ENCODE results near the gene MIER1.
"Not testable (repeated sequence)": the region's sequence is repeated elsewhere in the genome, so short reads cannot be mapped to it uniquely, and the experiment has no call there.

The MIER1 gene

DNA sequence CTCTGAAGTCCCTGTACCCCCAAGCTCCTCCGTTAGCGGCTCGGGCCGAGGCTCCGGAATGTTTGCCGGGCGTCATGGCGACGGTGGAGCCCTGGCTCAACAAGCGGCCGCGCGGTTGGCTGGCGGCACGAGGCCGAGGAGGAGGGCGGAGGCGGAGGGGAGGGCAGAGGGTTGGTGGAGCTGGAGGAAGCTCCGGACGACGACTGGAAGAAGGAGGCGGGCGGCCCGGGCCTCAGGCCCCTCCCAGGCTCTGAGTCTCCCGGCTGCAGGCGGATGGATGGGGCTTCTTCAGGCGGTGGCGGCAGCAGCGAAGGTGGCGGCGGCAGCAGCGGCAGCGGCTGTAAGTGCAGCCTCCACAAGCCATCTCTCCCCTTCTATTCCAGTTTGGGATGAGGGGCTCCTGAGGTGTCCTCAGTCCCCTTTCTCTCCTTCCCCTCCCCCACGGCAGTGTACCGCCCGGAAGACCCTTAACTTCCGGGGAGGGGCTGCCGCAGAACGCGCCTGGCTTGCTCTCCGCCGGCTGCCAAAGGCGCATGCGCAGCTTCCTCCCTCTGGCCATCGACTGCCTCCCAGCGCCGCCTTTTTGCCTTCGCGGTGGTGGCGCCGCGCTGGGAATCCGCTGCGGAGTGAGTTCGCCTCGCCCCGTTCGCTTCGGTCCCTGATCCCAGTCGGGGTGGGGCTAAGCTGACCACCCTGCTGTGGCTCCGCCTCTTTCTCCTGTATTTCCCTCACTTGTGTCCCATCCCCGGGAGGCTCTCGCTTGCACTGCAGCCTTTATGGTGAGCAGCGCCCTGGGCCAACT lies at the start of gene MIER1, which contains the start of gene DNAI4:
Gene MIER1, plus strand, starts transcription at position 235 of the 802 bp plus-strand sequence. Its CDS starts 39 bp downstream, at position 274.
Gene DNAI4, minus strand, starts transcription at position 101 of the 802 bp plus-strand sequence. Its CDS starts 25 bp downstream, at position 76.
- TF ChIP-seq ZNF274 (IDR thresholded peaks at IDR 0.05; ENCODE audit: low read depth, low read length) = no peak
- H3K4me3 ChIP-seq (ENCODE audit: low read length) = peak within 1 kb of the TSS; percentile 99

DNA sequence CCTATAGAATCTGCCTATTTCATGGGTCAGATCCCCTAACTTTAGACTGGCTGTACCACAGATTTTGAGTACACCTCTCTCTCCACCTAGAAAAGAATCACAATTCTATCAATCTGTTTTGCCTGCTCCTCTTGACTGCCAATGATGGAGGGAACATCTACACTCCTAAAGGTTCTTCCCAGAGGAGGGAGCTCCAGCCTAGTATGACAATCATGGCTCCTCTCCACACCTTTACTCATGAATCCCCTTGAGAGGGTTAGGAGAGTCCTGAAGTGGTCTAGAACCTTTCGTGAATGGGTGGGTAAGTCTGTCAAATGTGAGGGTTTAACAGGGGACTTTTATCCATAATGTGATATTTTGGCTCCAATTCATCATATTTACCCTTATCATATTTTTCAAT lies 48.1 kb upstream of the MIER1 start:
- H3K4me3 ChIP-seq (ENCODE audit: low read length) = no peak overlapping the region
- TF ChIP-seq ZNF274 (IDR thresholded peaks at IDR 0.05; ENCODE audit: low read depth, low read length) = no peak

DNA sequence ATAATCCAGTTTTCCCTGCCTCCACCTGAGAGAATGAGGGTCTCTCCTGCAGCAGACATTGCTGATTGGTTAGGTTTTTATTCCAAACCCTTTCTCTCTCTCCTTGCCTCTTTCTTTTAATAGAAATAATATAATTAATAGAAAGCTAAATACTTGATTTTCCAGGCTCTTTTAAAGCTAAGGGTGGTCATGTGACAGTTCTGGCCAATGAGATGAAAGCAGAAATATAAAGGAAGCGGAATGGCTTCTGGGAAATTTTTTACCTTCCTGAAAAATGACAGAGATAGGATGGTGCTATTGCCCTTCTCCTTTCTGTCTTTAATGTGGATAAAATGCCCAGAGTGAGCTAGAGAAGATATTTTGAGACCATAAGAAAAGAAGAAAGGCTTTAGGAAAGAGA lies 35.8 kb upstream of the MIER1 start:
- TF ChIP-seq ZNF274 (IDR thresholded peaks at IDR 0.05; ENCODE audit: low read depth, low read length) = no peak
- no peak overlapping the region for H3K4me3 ChIP-seq (ENCODE audit: low read length)

DNA sequence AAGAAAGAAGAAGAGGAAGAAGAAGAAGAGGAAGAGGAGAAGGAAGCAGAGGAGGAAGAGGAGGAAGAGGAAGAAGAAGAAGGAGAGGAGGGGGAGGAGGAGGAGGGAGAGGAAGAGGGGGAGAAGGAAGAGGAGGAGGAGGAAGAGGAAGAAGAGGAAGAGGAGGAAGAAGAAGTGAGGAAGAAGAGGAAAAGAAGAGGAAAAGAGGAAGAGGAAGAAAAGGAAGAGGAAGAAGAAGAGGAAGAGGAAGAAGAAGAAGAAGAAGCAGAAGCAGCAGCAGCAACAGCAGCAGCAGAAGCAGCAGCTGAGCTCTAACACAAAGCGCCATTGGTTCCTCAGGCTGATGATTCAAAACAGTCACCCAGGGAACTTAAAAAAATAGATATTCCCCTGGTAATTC lies 34.2 kb upstream of the MIER1 start:
- no peak for TF ChIP-seq ZNF274 (IDR thresholded peaks at IDR 0.05; ENCODE audit: low read depth, low read length)
- H3K4me3 ChIP-seq (ENCODE audit: low read length) = no peak overlapping the region

DNA sequence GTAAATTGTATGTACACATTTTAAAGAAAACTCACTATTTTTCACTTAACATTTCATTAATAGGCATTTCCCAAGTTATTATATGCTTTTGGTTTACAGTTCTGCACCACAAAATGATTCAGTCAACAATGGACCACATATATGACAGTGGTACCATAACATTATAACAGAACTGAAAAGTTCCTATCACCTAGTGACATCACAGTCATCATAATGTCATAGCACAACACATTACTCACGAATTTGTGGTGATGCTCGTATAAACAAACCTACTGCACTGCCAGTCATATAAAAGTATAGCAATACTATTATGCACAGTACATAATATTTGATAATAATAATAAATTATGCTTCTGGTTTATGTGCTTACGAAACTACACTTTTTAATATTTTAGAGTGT lies 31.1 kb upstream of the MIER1 start:
- TF ChIP-seq ZNF274 (IDR thresholded peaks at IDR 0.05; ENCODE audit: low read depth, low read length) = no peak
- H3K4me3 ChIP-seq (ENCODE audit: low read length) = no peak overlapping the region

DNA sequence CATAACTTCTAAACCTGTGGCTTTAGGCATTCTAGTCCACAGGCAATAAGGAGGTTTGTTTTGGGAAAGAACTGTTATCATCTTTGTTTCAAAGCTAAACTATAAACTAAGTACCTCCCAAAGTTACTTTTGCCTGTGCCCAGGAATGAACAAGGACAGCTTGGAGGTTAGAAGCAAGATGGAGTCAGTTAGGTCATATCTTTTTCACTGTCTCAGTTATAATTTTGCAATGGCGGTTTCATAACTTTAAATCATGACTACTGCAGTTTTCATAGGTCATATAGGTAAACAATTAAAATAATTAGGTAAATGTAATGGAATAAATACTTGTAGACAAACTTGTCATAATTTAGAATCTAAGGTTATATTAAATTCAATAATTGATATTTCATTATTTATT lies 9.6 kb upstream of the MIER1 start:
- H3K4me3 ChIP-seq (ENCODE audit: low read length) = not testable (repeated sequence)

DNA sequence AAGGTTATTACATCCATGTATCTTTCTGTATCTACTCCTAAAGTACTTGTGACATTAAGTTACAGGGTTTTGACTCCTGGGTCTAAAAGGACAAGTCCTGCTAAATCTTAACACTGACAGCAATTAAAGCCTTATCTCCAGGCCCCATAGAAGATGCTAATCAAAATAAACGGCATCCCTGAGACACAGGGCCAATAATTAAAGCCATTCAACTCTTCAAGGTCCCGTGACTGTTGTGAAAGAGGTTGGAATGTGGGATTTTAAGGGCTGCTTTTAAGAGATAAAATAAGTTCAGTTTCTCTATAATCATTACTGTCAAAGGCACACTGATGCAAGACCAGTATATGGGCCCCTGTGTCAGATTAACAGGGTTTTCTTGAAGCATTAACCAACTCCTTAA lies 8.5 kb upstream of the MIER1 start:
- no peak for TF ChIP-seq ZNF274 (IDR thresholded peaks at IDR 0.05; ENCODE audit: low read depth, low read length)
- no peak overlapping the region for H3K4me3 ChIP-seq (ENCODE audit: low read length)

DNA sequence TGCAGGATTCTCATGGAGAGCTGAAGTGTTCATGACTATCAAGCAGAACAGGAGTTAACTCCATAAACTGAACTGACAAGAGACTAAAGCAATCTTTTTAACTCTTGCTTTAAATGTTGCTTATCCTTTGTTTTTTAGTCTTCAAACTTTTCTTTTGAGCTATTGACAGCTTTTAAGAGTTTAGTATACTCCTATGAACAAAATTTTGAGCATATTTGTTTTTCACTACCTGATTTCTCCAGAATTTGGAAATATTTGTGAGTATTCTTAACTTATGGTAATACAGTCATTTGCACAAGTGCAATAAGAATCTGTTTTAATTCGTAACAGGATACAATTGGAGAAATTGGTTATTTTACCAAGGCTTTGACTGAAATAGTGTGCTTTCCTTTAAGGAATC lies 7.3 kb upstream of the MIER1 start:
- H3K4me3 ChIP-seq (ENCODE audit: low read length) = no peak overlapping the region
- TF ChIP-seq ZNF274 (IDR thresholded peaks at IDR 0.05; ENCODE audit: low read depth, low read length) = no peak

DNA sequence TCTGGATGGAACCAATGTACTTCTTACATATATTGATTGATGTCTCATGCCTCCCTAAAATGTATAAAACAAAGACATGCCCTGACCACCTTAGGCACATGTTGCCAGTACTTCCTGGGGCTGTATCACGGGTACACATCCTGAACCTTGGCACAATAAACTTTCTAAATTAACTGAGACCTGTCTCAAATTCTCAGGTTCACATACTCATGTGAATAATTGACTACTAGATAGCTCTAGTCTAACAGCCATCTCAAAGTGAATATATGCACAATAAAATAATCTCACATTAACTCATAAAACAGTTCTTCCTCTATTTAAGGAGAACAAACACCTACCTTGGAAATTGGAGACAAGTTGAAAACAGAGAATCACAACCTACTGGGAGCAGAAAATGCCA lies 5.7 kb upstream of the MIER1 start:
- H3K4me3 ChIP-seq (ENCODE audit: low read length) = no peak overlapping the region
- TF ChIP-seq ZNF274 (IDR thresholded peaks at IDR 0.05; ENCODE audit: low read depth, low read length) = no peak

DNA sequence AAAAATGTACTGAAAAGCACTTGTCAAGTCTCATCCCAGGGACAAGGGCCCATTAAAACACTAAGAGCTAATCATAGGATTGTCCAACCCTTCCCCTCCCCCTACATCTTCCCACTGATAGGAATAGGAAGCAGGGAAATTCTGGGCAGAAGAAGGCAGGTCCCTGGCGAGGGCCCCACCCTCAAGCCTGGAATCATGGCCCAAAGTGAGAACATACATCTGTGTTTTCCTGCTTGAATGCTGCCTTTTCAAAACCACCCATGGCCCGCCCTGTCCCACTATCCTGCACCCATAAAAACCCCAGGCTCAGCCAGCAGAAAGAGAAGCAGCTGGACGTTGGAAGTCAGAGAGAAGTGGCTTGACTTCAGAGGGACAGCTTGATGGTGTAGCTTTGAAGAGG lies 5.0 kb upstream of the MIER1 start:
- TF ChIP-seq ZNF274 (IDR thresholded peaks at IDR 0.05; ENCODE audit: low read depth, low read length) = no peak

DNA sequence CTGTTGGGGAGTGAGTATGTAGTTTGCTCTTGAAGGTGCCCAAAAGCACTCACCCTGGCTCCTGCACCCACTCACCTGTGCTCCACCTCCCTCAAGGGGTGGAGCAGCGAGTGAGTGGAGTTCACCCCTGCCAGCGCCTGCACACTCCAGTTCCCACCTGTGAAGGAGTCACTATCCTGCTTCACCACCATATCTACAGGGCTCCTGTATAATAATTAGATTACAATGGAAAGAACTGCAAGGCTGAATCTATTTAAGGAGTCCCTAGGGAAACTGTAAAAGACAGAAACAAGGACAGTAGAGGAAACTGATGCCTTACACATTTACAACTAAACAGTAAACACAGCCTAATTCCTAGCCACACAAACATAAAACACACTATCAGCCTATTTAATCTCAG lies 4.2 kb upstream of the MIER1 start:
- TF ChIP-seq ZNF274 (IDR thresholded peaks at IDR 0.05; ENCODE audit: low read depth, low read length) = no peak
- H3K4me3 ChIP-seq (ENCODE audit: low read length) = no peak overlapping the region

More for the DNA sequence above, 5.0 kb upstream of the MIER1 start:
- H3K4me3 ChIP-seq (ENCODE audit: low read length) = no peak overlapping the region

DNA sequence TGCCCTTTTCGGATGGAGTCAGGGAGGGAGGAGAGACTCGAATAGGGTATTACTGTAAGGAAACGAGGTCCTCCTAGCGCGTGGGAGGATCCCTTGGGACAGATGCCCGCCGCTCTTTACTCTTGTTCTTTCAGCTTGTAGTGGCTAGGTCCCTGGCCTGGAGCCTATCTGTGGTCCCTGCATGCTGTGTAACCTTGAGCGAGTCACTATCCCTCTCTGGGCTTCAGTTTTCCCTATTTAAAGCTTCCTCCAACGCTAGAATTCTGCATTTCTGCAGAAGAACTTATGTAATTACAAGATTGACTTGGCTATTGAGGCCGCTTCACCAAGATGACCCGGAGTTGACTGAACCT lies 744 bp downstream of the MIER1 start:
- TF ChIP-seq ZNF274 (IDR thresholded peaks at IDR 0.05; ENCODE audit: low read depth, low read length) = no peak
- peak overlapping the region; percentile 99 for H3K4me3 ChIP-seq (ENCODE audit: low read length)

DNA sequence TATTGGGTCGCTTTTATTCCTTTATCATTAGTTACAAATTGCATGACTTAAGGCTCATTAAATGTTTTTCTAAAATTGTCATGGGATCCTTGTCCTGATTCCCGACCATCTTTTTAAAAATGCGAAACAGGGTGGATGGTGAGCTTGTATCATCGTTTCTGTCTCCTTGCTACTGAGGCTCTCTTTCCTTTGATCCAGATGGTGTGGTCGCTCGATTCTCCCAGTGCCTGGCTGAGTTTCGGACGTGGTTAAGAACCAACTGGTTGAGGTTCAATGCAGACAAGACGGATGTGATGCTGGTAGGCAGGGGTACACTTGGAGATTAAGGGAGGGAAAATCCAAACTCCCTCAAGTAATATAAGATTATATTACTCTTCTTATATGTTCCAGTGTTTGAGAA lies 1.2 kb downstream of the MIER1 start:
- TF ChIP-seq ZNF274 (IDR thresholded peaks at IDR 0.05; ENCODE audit: low read depth, low read length) = no peak
- H3K4me3 ChIP-seq (ENCODE audit: low read length) = peak overlapping the region; percentile 99

DNA sequence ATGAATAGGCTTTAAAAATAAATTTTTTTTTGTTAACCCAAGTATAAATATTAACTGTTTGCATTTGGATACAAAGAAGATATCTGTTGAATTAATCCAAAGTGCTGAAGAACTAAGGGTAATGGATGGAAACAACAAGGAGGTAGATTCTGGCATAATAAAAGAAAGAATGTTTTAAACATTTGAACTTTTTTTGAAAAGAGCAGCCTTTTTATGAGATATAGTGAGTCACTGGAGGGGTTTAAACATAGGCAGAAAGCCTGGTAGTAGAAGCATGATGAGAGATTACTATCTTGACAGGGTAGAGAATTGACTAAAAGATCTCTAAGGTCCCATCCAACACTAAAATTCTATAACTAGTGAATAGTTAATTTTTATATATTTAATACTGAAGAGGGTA lies 2.7 kb downstream of the MIER1 start:
- no peak for TF ChIP-seq ZNF274 (IDR thresholded peaks at IDR 0.05; ENCODE audit: low read depth, low read length)
- H3K4me3 ChIP-seq (ENCODE audit: low read length) = no peak overlapping the region

DNA sequence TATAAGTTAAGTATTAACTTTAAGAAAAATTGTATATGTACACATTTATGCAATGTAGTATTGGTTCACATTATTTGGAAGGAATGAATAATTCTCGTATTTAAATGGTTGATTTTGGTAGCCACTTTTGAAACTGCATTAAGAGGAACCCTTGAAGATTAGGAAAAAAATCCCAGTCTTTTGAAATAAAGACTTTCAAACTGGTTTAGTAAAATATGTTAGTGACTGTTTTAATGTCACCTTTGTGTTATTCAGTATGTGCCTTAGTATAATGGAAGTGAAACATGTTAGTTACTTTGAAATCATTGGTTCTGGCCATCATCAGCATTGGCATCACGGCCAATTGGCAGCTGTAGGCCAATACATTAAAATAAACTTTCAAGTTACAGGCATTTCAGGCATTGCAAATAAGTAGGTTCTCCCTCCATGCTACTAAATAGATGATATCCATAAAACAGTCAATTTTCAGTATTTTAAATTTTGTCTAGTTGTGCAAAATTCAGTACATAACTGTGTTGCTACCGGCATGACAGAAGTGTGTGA lies 4.4 kb downstream of the MIER1 start:
- H3K4me3 ChIP-seq (ENCODE audit: low read length) = peak overlapping the region; percentile 63; the same call in 1 of the 2 replicates
- no peak for TF ChIP-seq ZNF274 (IDR thresholded peaks at IDR 0.05; ENCODE audit: low read depth, low read length)

DNA sequence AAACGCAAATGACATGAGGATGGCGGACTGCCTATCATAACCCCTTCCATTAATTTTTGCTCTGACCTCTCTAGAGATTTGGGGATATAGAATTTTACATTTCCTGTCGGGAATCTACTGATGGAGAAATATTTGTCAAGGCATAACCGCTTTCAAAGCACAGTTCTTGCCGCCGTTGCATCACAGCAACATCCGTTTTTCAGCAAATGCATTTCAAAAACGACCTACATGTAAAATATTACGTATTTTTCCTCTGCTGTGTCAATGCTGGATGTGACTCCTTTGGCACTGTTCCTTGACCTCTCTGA lies 4.9 kb downstream of the MIER1 start:
- peak overlapping the region; percentile 63; the same call in 1 of the 2 replicates for H3K4me3 ChIP-seq (ENCODE audit: low read length)
- no peak for TF ChIP-seq ZNF274 (IDR thresholded peaks at IDR 0.05; ENCODE audit: low read depth, low read length)

Measured in GM08714 (cell line).